NCI-H1694 (cell line): ENCODE measurements around the gene NDUFC2.
A peak's percentile ranks its signal among the peaks of the same experiment; 100 is the strongest.
"Not testable (repeated sequence)": the region's sequence is repeated elsewhere in the genome, so short reads cannot be mapped to it uniquely, and the experiment has no call there.

ENCODE experiments used
- DNase-seq: peaks from one replicate; lab custom pipeline; 2025; lab: John Stamatoyannopoulos, UW

The NDUFC2 gene

DNA sequence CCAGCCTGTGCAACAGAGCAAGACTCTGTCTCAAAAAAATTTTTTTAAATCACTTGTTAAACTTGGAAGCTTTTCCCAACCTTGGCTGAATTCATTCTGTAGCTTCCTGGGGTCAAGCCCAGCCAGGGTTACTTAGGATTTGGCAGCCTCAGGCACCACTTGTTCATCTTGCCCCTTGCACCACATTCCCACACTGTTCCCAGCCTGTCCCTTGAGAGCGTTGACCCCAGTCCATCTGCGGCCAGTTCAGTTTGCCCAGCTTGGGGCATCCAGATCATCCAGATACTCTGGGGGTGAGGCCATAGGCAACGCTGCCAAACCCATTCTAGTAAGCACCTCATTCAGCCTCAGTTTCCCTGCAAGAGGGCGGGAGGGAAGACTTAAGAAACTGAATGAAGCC is 24.7 kb downstream of the NDUFC2 start:
- no peak for DNase-seq

- no peak for DNase-seq
These were observed 28.5 kb downstream of the NDUFC2 start for GRCh38 chr11:78050964-78051831.

DNA sequence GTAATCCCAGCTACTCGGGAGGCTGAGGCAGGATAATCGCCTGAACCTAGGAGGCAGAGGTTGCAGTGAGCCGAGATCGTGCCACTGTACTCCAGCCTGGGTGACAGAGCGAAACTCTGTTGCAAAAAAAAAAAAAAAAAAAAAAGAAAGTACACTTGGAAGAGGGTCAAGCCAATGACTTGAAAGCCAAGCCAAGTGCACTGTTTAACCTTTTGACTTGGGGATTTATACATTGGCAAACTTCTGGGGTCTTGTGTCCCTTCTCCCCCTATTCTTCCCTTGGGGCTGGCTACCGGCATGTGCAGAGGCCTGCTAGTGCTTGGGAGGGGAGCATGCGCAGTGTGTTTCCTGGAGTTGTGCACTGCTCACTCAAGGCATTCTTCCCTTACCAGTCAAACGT is 30.3 kb downstream of the NDUFC2 start:
- no peak for DNase-seq

GRCh38 chr11:78048561-78048960 is 31.1 kb downstream of the NDUFC2 start:
- no peak for DNase-seq

DNA sequence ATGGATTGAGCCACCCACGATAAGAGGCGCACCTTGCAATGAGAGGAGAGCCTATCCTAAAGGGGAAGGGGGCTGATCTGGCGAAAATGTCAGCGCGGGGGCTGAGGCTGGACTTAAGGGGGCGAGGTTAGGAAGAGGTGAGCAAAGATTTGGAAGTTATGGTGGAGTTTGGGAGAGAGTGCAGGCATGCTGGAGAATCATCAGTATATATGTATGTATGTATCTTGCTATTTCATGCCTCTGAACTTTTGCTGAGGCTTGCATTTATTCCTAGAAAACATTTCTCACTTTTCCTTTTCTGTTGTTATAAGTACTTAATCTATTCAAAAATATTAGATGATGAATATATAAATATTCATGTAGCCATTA is 33.2 kb downstream of the NDUFC2 start:
- DNase-seq = no peak

GRCh38 chr11:78045851-78046485 is 33.7 kb downstream of the NDUFC2 start:
- peak; percentile 20 for DNase-seq

GRCh38 chr11:78044706-78045105 is 35.0 kb downstream of the NDUFC2 start:
- DNase-seq = no peak

- no peak for DNase-seq
These were observed 37.7 kb downstream of the NDUFC2 start for GRCh38 chr11:78041843-78042440.

GRCh38 chr11:78041380-78041719 is 38.3 kb downstream of the NDUFC2 start:
- not testable (repeated sequence) for DNase-seq

- DNase-seq = no peak
These were observed 38.8 kb downstream of the NDUFC2 start for GRCh38 chr11:78040691-78041379.

DNA sequence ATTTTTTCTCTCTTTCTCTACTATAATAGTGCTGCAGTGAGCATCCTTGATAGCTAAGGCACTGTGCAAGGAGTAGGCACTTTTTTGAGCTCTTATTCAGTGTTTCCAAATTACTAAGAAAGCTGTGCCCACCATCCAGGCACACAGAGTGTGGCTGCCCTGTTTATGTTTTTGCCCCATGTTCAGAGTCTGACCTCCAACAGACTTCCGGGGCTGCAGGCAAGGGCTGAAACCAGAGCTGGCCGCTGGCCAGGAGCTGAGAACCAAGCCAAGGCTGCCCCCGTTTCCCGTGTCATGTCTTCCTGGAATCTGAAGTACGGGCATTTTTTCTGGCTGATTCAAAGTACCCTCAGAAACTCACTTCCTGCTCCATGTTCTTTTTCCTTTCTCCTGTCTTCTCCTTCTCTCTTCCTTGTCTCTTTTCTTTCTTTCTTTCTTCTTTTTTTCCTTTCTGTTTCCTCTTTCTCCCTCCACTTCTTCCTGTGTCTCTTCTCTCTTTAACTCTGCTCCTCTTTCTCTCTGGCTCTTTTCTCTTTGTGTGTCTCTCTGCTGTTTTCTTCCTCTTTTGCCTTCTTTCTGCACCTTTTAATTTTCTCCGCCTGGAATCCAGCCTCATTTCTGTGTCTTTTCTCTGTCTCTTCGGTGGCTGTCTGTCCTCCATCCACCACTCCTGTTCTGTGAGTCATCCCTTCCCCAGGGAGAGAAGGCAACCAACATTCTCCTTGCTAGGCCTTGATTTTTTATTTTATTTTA is 39.6 kb downstream of the NDUFC2 start:
- no peak for DNase-seq

- no peak for DNase-seq
These were observed 40.2 kb downstream of the NDUFC2 start for GRCh38 chr11:78039391-78039918.

DNA sequence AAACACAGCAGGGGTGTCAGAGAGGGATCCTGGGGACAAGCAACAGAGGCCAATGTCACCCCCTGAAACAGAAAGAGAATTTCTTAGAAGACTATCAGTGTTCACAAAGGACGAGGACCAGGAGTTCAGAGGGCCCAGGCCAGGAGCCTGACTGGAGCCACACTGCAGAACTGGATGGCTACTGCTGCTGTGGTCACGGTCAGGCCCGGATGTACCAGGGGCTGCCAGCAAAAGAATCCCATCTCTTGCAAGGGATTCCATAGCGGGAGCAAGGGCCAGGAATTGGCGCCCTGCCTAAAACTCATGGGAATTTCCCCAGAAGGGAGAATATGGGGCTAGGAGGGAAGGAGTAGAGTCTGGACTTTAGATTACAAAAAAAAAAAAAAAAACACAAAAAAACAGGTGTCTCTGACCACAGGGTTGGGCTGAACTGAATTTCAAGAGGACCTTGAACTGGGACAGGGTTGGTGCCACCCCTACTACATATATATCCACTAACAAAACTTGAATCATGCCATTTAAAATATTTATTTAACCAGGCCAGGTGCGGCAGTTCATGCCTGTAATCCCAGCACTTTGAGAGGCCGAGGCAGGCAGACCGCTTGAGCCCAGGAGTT is 40.9 kb downstream of the NDUFC2 start:
- no peak for DNase-seq

- no peak for DNase-seq
These were observed 41.6 kb downstream of the NDUFC2 start for GRCh38 chr11:78037825-78038620.

GRCh38 chr11:78037056-78037455 is 42.6 kb downstream of the NDUFC2 start:
- DNase-seq = no peak

GRCh38 chr11:78036313-78036712 is 43.3 kb downstream of the NDUFC2 start:
- no peak for DNase-seq

DNA sequence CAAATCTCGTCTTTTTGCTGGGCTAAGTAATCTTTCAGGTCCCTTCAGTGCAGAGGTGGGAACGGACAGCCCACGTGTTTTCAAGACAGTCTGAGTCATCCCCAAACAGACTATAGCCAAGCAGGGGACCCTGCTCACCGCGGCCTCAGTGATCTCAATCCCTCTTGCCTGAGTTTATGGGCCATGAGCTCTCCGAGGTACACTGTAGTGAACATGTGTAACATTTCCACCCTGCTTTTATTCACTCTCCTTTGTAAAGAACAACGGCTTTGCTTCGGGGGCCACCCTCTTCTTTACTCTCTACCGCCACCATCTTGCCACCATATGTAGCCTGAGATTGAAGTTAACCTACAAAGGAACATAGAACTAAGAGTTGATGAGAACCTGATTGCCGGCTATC is 45.0 kb downstream of the NDUFC2 start:
- no peak for DNase-seq

DNA sequence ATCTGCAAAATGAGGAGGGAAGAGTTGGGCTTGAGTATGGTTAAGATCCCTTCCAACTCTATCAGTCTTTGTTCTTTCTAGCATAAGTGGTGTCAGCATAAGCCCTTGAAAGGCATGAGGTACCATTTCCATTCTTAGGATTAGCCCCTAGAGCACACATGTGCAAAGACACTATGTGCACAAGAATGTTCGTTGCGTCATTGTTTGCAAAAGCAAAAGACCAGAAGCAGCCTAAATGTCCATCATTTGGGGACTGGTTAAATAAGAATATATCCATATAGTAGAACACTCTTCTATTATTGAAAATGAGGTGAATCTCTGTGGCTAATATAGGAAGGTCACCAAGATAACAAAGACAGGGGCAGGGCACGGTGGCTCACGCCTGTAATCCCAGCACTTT is 46.6 kb downstream of the NDUFC2 start:
- DNase-seq = no peak

DNA sequence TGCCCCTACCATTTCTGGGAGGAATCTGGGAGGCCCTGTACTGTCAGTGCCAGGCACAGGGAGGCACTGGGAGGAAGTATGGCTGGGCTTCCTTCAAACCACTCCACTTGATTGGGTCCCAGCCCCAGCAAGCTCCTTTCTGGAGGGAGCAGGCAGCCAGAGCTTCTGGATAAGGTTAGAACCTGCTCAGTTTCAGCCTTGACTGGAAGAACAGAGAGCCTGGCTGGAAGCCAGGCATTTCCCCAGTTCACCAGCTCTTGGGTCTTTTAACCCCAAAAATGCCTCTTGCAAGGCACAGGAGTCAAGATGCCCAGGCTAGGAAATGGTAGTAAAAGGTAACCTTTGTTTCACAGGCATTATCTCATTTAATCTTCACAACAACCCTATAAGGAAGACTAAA is 47.6 kb downstream of the NDUFC2 start:
- no peak for DNase-seq

DNA sequence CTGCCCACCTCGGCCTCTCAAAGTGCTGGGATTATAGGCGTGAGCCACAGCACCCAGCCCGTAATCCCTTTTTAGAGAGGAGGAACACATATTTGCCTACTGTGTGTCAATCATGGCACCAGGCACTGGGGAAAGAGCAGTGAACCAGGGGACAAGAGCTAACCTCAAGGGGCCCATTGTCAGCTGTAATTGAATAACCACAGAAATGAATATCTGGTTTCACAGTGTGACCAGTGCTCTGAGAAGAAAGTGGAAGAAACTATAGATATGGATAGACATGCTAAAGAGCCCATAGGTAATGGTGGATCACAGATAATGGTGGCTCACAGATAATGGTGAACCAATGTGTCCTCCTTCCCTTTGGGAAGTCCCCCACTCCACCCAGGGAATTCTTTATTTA is 48.0 kb downstream of the NDUFC2 start:
- no peak for DNase-seq
